Activated naive CD4-positive, alpha-beta T cell treated with anti-CD3 and anti-CD28 coated beads, Interleukin-2, amount 50 U/mL, for 72 hours (primary cell): ENCODE data around the gene KIF5A. TPM values are rescaled to one million over a fixed set of nuclear protein-coding genes. Genes with fewer than 3 reads are reported as not detected.

Experiments used
- ATAC-seq, 2 donors: fragments of 150-1000 bp; cut with Tn5 transposase; 2 replicates each; pipeline ENCODE4 v1.10.0; 2021; ENCODE audit warnings: mild to moderate bottlenecking in 2 of 2, moderate library complexity in 2 of 2
- DNase-seq, 2 donors: peaks; one replicate each; pipeline ENCODE4 v3.0.0; 2021 to 2022; ENCODE audit warnings: low spot score in 2 of 2
- H3K27ac Mint-ChIP-seq, 2 donors: one replicate each; pipeline ENCODE4 v1.8.0; 2022; ENCODE audit warnings: mild to moderate bottlenecking in 2 of 2, mixed read lengths in 2 of 2
- H3K36me3 Mint-ChIP-seq, 2 donors: one replicate each; pipeline ENCODE4 v1.8.0; 2022; ENCODE audit warnings: mixed read lengths in 2 of 2
- H3K9me3 Mint-ChIP-seq, 2 donors: one replicate each; pipeline ENCODE4 v1.8.0; 2022; ENCODE audit warnings: mixed read lengths in 2 of 2
- total RNA-seq, 2 donors: library from RNA; stranded (reverse); gene quantifications; one replicate each; pipeline ENCODE4 v1.2.3, GENCODE V29; 2022

Gene KIF5A
- total RNA-seq, 2 donors from 2014 or later: 0.75 to 3.4 TPM

- no peaks in the 10 kb centered on the region for H3K9me3 Mint-ChIP-seq
- DNase-seq: no peak
- peak overlapping the region; percentile 82 to 88 for H3K27ac Mint-ChIP-seq
- no peak for ATAC-seq
- H3K36me3 Mint-ChIP-seq: peaks cover 0 to 13% of the 10 kb centered on the region in 2 donors
Measured at GRCh38 chr12:57603324-57603723, 53.5 kb downstream of the KIF5A start.

GRCh38 chr12:57603815-57604453 lies 54.1 kb downstream of the KIF5A start:
- ATAC-seq: no peak

GRCh38 chr12:57604454-57604991 lies 54.7 kb downstream of the KIF5A start, which contains the start of gene DTX3:
TSS of gene DTX3 (plus strand) at chr12:57604824. CDS start at chr12:57606518, 1,694 bp downstream.
- no peaks in the 10 kb centered on the region for H3K9me3 Mint-ChIP-seq
- ATAC-seq (peak; percentile 69 to 70), DNase-seq (peak in 1 of 2 donors; percentile 51)
- H3K36me3 Mint-ChIP-seq: peaks cover 0 to 13% of the 10 kb centered on the region in 2 donors
- peak within 1 kb of the TSS; percentile 82 to 94 for H3K27ac Mint-ChIP-seq

More at GRCh38 chr12:57603815-57604453, 54.1 kb downstream of the KIF5A start:
- DNase-seq: no peak
- Mint-ChIP-seq H3K27ac (peak overlapping the region; percentile 82 to 94), H3K9me3 (no peaks in the 10 kb centered on the region), H3K36me3 (peaks cover 0 to 13% of the 10 kb centered on the region in 2 donors)

GRCh38 chr12:57604992-57605810 lies 55.4 kb downstream of the KIF5A start:
- Mint-ChIP-seq H3K9me3 (no peaks in the 10 kb centered on the region), H3K36me3 (peaks cover 0 to 13% of the 10 kb centered on the region in 2 donors), H3K27ac (peak overlapping the region; percentile 82 to 85)
- no peak for DNase-seq
- peak; percentile 39 to 65 for ATAC-seq

GRCh38 chr12:57605811-57606311 lies 56.0 kb downstream of the KIF5A start:
- DNase-seq (no peak), ATAC-seq (no peak)
- H3K36me3 Mint-ChIP-seq: peaks cover 0 to 13% of the 10 kb centered on the region in 2 donors
- H3K27ac Mint-ChIP-seq: peak overlapping the region in 1 of 2 donors; percentile 82
- H3K9me3 Mint-ChIP-seq: no peaks in the 10 kb centered on the region

- Mint-ChIP-seq H3K9me3 (no peaks in the 10 kb centered on the region), H3K36me3 (peaks cover 0 to 13% of the 10 kb centered on the region in 2 donors), H3K27ac (no peak overlapping the region)
- no peak for DNase-seq
- ATAC-seq: no peak
Measured at GRCh38 chr12:57606399-57606798, 56.6 kb downstream of the KIF5A start.

- Mint-ChIP-seq H3K27ac (no peak overlapping the region), H3K36me3 (peaks cover 0 to 13% of the 10 kb centered on the region in 2 donors), H3K9me3 (no peaks in the 10 kb centered on the region)
- DNase-seq (no peak), ATAC-seq (no peak)
Measured at GRCh38 chr12:57606821-57607220, 57.0 kb downstream of the KIF5A start.

- DNase-seq (no peak), ATAC-seq (no peak)
- no peak overlapping the region for H3K27ac Mint-ChIP-seq
- H3K36me3 Mint-ChIP-seq: peaks cover 0 to 4% of the 10 kb centered on the region in 2 donors
- H3K9me3 Mint-ChIP-seq: no peaks in the 10 kb centered on the region
Measured at GRCh38 chr12:57607958-57608663, 58.3 kb downstream of the KIF5A start.

GRCh38 chr12:57609101-57609780 lies 59.4 kb downstream of the KIF5A start:
- DNase-seq (no peak), ATAC-seq (no peak)
- no peak overlapping the region for H3K27ac Mint-ChIP-seq
- H3K36me3 Mint-ChIP-seq: no peaks in the 10 kb centered on the region
- no peaks in the 10 kb centered on the region for H3K9me3 Mint-ChIP-seq

GRCh38 chr12:57609781-57610553 lies 60.1 kb downstream of the KIF5A start:
- H3K27ac Mint-ChIP-seq: no peak overlapping the region
- no peaks in the 10 kb centered on the region for H3K36me3 Mint-ChIP-seq
- no peaks in the 10 kb centered on the region for H3K9me3 Mint-ChIP-seq
- DNase-seq (no peak), ATAC-seq (no peak)

GRCh38 chr12:57610554-57611107 lies 60.8 kb downstream of the KIF5A start:
- DNase-seq: no peak
- H3K9me3 Mint-ChIP-seq: no peaks in the 10 kb centered on the region
- no peak overlapping the region for H3K27ac Mint-ChIP-seq
- ATAC-seq: no peak
- no peaks in the 10 kb centered on the region for H3K36me3 Mint-ChIP-seq

GRCh38 chr12:57611108-57611826 lies 61.4 kb downstream of the KIF5A start, which contains the start of gene ARHGEF25:
TSS of gene ARHGEF25 (plus strand) at chr12:57611435. CDS start at chr12:57611895, 460 bp downstream.
- Mint-ChIP-seq H3K9me3 (no peaks in the 10 kb centered on the region), H3K36me3 (no peaks in the 10 kb centered on the region), H3K27ac (no peak within 1 kb of the TSS)
- ATAC-seq (peak; percentile 81 to 86), DNase-seq (peak in 1 of 2 donors; percentile 66)

GRCh38 chr12:57611827-57612710 lies 62.2 kb downstream of the KIF5A start:
- ATAC-seq: no peak
- Mint-ChIP-seq H3K27ac (no peak overlapping the region), H3K36me3 (no peaks in the 10 kb centered on the region), H3K9me3 (no peaks in the 10 kb centered on the region)
- no peak for DNase-seq
